Body of pancreas (tissue), 4 donors: ENCODE measurements around the gene HOXC4. TPM values are rescaled to one million over a fixed set of nuclear protein-coding genes. Genes with fewer than 3 reads are reported as not detected.

Experiments
- ATAC-seq: fragments of 150-250 bp; one replicate; pipeline ENCODE4 v1.9.1; 2016
- DNase-seq, 4 donors: peaks; one replicate each; pipeline ENCODE4 v3.0.0-alpha.2; 2019
- H3K27ac ChIP-seq, 4 donors: fragments of 200-600 bp; sonication (generic); 1 replicate in 3 of 4; 2 replicates in 1 of 4; pipeline versions ENCODE4 v1.5.1 to v1.6.1; 2016 to 2019; ENCODE audit warnings: mild to moderate bottlenecking in 1 of 4, mixed read lengths in 1 of 4, moderate library complexity in 1 of 4
- H3K27me3 ChIP-seq, 2 donors: fragments of 200-600 bp; sonication (generic); one replicate each; pipeline ENCODE4 v1.6.0; 2016; ENCODE audit warnings: mild to moderate bottlenecking in 1 of 2
- H3K36me3 ChIP-seq, 2 donors: fragments of 200-600 bp; sonication (generic); replicated peaks in 1 of 2; 2 replicates each; pipeline ENCODE4 v1.5.1; 2016; ENCODE audit warnings: low read depth in 2 of 2; ENCODE audit not compliant: insufficient read depth in 1 of 2
- H3K4me1 ChIP-seq: fragments of 200-600 bp; sonication (generic); one replicate; pipeline ENCODE4 v1.6.0; 2016
- H3K4me3 ChIP-seq, 2 donors: fragments of 200-600 bp; sonication (generic); 1 replicate in 1 of 2; 2 replicates in 1 of 2; pipeline ENCODE4 v1.5.1; 2016 to 2019
- H3K9me3 ChIP-seq, 3 donors: fragments of 200-600 bp; sonication (generic); 1 replicate in 2 of 3; 2 replicates in 1 of 3; pipeline ENCODE4 v1.5.1; 2016
- CTCF ChIP-seq, 7 experiments: fragments of 450-650 bp in 4 of 7; fragments of 200-600 bp in 3 of 7; sonication (generic) in 3 of 7; IDR thresholded peaks; one replicate each; pipeline ENCODE4 v1.5.1; 2016 to 2019; ENCODE audit warnings: antibody characterized with exemption in 7 of 7
- POLR2A ChIP-seq, 3 donors: fragments of 450-650 bp; IDR thresholded peaks; one replicate each; pipeline ENCODE4 v1.6.1; 2016; ENCODE audit warnings: antibody characterized with exemption in 3 of 3, mild to moderate bottlenecking in 2 of 3
- WGBS, 2 donors: methylation state at CpG; one replicate each; pipeline ENCODE4 v1.1.5; 2017; 5-methylcytosine and 5-hydroxymethylcytosine counted together
- intact Hi-C: fragments of 100-400 bp; cut with DNase I; formaldehyde crosslinking; loops from one replicate; pipeline ENCODE4 v1.15.1; 2023
- total RNA-seq, 2 donors: library from RNA; depleted of rRNA; stranded (reverse); fragments of >200 nt; gene quantifications; one replicate each; pipeline ENCODE4 v1.1.0, GENCODE V29; 2016

Gene HOXC4
- total RNA-seq, 2 donors from 2014 or later = not detected

- WGBS, 2 donors = 1 to 4% methylated on average over 38 to 50 of the region's 51 CpGs
- H3K27me3 ChIP-seq = peaks cover 3 to 63% of the 10 kb centered on the region in 2 donors
These were observed 44.2 kb upstream of the HOXC4 start for GRCh38 chr12:54009171-54010052.

GRCh38 chr12:54010053-54010971 is 43.3 kb upstream of the HOXC4 start:
- peaks cover 6 to 63% of the 10 kb centered on the region in 2 donors for H3K27me3 ChIP-seq
- H3K4me3 ChIP-seq = no peak overlapping the region
- no peak for ATAC-seq
- no peak for DNase-seq
- no peak for TF ChIP-seq POLR2A (IDR thresholded peaks at IDR 0.05)
- no peak for TF ChIP-seq CTCF (IDR thresholded peaks at IDR 0.05)
- H3K9me3 ChIP-seq = no peaks in the 10 kb centered on the region
- H3K36me3 ChIP-seq = no peaks in the 10 kb centered on the region
- 21 to 31% methylated on average over 10 of the region's 10 CpGs for WGBS, 2 donors
- intact Hi-C loops = no loop called here
- H3K4me1 ChIP-seq = peaks cover 17% of the 10 kb centered on the region
- no peak overlapping the region for H3K27ac ChIP-seq

More at GRCh38 chr12:54009171-54010052, 44.2 kb upstream of the HOXC4 start:
- ATAC-seq = peak; percentile 48
- Histone ChIP-seq H3K9me3 (no peaks in the 10 kb centered on the region), H3K4me3 (no peak overlapping the region), H3K4me1 (peaks cover 17% of the 10 kb centered on the region), H3K36me3 (no peaks in the 10 kb centered on the region), H3K27ac (no peak overlapping the region)
- DNase-seq = peak in 1 of 4 donors; percentile 34
- intact Hi-C loops = no loop called here
- TF ChIP-seq POLR2A (IDR thresholded peaks at IDR 0.05) = no peak
- TF ChIP-seq CTCF (IDR thresholded peaks at IDR 0.05) = no peak

- TF ChIP-seq CTCF (IDR thresholded peaks at IDR 0.05) (no peak), POLR2A (IDR thresholded peaks at IDR 0.05) (no peak)
- WGBS, 2 donors = 5 to 7% methylated on average over 17 of the region's 17 CpGs
- no peak overlapping the region for H3K4me3 ChIP-seq
- no peaks in the 10 kb centered on the region for H3K36me3 ChIP-seq
- no peak overlapping the region for H3K27ac ChIP-seq
- H3K27me3 ChIP-seq = peaks cover 6 to 67% of the 10 kb centered on the region in 2 donors
- intact Hi-C loops = no loop called here
- DNase-seq (no peak), ATAC-seq (no peak)
- peaks cover 14% of the 10 kb centered on the region for H3K4me1 ChIP-seq
- H3K9me3 ChIP-seq = no peaks in the 10 kb centered on the region
These were observed 42.5 kb upstream of the HOXC4 start for GRCh38 chr12:54010972-54011664.

- WGBS, 2 donors = 25 to 31% methylated on average over 14 of the region's 14 CpGs
- Histone ChIP-seq H3K4me1 (peaks cover 9% of the 10 kb centered on the region), H3K36me3 (no peaks in the 10 kb centered on the region), H3K4me3 (no peak overlapping the region), H3K27ac (no peak overlapping the region), H3K27me3 (peaks cover 6 to 63% of the 10 kb centered on the region in 2 donors), H3K9me3 (no peaks in the 10 kb centered on the region)
- ATAC-seq = no peak
- DNase-seq = no peak
- intact Hi-C loops = no loop called here
- no peak for TF ChIP-seq CTCF (IDR thresholded peaks at IDR 0.05)
- no peak for TF ChIP-seq POLR2A (IDR thresholded peaks at IDR 0.05)
These were observed 41.7 kb upstream of the HOXC4 start for GRCh38 chr12:54011665-54012532.
